ENCODE measurements around the gene MRPL23. TPM values are rescaled to one million over a fixed set of nuclear protein-coding genes. Genes with fewer than 3 reads are reported as not detected.

Gene MRPL23
- total and polyA plus RNA-seq, 2 of the 8 experiments (the other 6 are each of a cell fraction or from before 2014, with no cell fraction given) = 86.4 to 244 TPM

DNA sequence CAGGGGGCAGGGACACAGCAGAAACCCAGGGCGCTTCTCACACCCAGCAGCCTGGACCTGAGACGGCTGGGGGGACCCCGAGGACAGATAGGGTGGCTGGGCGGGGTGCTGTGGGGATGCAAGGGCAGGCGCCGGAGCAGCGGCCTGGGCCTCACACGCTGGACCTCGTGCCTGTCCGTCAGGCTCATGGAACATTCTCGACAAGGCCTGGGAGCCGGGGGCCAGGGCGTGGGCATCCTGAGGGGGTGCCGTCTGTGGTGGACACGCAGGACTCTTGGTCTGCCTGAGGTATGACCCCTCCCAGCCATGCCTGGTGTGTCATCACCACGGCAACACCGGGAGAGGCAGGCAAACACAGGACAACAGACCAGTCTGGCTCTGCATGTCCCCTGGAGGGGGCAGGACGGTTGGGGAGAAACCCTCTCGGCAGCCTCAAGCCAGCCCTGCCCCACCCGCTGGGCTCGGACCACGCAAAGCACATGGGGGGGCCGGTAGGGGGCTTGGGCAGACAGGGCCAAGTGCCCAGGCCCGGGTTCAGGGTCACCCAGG lies 21.4 kb downstream of the MRPL23 start (continued):
- TF ChIP-seq, protein P1, sequence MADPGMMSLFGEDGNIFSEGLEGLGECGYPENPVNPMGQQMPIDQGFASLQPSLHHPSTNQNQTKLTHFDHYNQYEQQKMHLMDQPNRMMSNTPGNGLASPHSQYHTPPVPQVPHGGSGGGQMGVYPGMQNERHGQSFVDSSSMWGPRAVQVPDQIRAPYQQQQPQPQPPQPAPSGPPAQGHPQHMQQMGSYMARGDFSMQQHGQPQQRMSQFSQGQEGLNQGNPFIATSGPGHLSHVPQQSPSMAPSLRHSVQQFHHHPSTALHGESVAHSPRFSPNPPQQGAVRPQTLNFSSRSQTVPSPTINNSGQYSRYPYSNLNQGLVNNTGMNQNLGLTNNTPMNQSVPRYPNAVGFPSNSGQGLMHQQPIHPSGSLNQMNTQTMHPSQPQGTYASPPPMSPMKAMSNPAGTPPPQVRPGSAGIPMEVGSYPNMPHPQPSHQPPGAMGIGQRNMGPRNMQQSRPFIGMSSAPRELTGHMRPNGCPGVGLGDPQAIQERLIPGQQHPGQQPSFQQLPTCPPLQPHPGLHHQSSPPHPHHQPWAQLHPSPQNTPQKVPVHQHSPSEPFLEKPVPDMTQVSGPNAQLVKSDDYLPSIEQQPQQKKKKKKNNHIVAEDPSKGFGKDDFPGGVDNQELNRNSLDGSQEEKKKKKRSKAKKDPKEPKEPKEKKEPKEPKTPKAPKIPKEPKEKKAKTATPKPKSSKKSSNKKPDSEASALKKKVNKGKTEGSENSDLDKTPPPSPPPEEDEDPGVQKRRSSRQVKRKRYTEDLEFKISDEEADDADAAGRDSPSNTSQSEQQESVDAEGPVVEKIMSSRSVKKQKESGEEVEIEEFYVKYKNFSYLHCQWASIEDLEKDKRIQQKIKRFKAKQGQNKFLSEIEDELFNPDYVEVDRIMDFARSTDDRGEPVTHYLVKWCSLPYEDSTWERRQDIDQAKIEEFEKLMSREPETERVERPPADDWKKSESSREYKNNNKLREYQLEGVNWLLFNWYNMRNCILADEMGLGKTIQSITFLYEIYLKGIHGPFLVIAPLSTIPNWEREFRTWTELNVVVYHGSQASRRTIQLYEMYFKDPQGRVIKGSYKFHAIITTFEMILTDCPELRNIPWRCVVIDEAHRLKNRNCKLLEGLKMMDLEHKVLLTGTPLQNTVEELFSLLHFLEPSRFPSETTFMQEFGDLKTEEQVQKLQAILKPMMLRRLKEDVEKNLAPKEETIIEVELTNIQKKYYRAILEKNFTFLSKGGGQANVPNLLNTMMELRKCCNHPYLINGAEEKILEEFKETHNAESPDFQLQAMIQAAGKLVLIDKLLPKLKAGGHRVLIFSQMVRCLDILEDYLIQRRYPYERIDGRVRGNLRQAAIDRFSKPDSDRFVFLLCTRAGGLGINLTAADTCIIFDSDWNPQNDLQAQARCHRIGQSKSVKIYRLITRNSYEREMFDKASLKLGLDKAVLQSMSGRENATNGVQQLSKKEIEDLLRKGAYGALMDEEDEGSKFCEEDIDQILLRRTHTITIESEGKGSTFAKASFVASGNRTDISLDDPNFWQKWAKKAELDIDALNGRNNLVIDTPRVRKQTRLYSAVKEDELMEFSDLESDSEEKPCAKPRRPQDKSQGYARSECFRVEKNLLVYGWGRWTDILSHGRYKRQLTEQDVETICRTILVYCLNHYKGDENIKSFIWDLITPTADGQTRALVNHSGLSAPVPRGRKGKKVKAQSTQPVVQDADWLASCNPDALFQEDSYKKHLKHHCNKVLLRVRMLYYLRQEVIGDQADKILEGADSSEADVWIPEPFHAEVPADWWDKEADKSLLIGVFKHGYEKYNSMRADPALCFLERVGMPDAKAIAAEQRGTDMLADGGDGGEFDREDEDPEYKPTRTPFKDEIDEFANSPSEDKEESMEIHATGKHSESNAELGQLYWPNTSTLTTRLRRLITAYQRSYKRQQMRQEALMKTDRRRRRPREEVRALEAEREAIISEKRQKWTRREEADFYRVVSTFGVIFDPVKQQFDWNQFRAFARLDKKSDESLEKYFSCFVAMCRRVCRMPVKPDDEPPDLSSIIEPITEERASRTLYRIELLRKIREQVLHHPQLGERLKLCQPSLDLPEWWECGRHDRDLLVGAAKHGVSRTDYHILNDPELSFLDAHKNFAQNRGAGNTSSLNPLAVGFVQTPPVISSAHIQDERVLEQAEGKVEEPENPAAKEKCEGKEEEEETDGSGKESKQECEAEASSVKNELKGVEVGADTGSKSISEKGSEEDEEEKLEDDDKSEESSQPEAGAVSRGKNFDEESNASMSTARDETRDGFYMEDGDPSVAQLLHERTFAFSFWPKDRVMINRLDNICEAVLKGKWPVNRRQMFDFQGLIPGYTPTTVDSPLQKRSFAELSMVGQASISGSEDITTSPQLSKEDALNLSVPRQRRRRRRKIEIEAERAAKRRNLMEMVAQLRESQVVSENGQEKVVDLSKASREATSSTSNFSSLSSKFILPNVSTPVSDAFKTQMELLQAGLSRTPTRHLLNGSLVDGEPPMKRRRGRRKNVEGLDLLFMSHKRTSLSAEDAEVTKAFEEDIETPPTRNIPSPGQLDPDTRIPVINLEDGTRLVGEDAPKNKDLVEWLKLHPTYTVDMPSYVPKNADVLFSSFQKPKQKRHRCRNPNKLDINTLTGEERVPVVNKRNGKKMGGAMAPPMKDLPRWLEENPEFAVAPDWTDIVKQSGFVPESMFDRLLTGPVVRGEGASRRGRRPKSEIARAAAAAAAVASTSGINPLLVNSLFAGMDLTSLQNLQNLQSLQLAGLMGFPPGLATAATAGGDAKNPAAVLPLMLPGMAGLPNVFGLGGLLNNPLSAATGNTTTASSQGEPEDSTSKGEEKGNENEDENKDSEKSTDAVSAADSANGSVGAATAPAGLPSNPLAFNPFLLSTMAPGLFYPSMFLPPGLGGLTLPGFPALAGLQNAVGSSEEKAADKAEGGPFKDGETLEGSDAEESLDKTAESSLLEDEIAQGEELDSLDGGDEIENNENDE (IDR thresholded peaks at IDR 0.05; ENCODE audit: insufficient replicate concordance, low read length) = no peak
- no peak for TF ChIP-seq RAD21 (IDR thresholded peaks at IDR 0.05 in 1 of 2, conservative IDR thresholded peaks at IDR 0.05 in 1 of 2; ENCODE audit: low read depth in 2 of 2, low read length in 2 of 2)

Measured in H1 (cell line).